Measurements from ENCODE around the gene TMEM184B.

Gene TMEM184B

DNA sequence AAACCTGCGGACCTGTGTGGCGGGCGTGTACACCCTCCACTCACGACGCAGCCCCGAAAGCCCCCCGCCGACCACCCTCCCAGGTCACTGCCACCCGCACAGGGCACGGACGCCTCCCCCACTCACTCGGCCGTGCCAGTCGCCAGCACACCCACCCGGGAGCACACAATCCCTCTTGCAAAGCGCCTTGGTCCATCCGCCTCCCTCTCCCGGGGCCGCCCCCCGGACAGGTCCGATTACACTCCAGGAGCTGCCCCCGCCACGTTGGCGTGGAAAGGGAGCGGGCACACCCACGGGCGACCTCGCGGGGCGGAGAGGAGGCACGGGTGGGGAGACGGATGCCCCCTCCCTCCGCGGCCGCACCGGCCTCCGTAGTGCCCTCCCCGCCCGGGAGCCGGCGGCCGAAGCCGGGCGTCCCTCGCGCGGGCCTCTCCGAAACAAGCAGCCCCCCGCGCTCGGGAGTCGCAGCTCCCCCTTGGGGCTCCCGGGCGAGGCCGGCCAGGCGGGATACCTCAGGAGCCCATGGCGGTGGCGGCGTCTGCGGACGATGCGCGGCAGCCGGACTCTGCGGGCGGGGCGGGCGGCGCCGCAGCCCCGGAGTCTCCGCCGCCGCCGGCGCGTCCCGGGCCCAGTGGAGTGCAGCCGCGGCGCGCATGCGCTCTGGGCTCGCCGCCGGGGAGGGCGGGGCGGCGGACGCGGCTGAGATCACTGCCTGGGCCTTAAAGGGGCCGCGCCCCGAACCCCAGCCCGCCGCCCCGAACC lies at the start of gene TMEM184B:
Gene TMEM184B, minus strand, starts transcription at position 638 of the 762 bp plus-strand sequence. CDS start 25,049 bp downstream, outside the sequence.
- no peak for DNase-seq

DNA sequence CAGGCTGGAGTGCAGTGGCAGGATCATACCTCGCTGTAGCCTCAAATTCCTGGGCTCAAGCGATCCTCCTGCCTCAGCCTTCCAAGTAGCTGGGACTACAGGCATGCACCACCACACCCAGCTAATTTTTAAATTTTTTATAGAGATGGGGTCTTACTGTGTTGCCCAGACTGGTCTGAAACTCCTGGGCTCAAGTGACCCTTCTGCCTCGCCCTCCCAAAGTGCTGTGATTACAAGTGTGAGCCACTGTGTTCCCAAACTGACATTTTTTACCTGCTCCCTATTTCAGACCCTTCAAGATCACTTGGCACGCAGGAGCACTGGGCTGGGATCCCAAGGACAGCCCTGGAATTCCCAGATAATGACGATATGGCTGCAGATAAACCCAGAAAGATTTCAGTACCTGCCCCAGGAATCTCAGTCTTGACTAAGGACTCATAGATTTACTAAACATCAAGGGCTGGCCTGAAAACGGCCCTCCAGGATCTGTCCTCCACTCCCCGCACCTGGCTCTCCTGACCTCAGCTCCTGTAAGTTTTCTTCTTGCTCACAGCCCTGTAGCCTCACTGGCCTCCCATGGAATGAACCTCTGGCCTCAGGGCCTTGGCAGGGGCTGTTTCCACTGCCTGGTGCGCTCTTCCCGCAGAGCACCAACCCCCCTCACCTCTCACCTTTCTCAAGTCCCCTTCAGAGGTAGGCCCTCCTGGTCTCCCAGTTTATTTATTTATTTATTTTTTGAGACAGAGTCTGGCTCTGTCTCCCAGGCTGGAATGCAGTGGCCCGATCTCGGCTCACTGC lies 48.0 kb upstream of the TMEM184B start:
- DNase-seq = no peak

- no peak for DNase-seq
These were observed 46.3 kb upstream of the TMEM184B start for GRCh38 chr22:38318792-38319773.

DNA sequence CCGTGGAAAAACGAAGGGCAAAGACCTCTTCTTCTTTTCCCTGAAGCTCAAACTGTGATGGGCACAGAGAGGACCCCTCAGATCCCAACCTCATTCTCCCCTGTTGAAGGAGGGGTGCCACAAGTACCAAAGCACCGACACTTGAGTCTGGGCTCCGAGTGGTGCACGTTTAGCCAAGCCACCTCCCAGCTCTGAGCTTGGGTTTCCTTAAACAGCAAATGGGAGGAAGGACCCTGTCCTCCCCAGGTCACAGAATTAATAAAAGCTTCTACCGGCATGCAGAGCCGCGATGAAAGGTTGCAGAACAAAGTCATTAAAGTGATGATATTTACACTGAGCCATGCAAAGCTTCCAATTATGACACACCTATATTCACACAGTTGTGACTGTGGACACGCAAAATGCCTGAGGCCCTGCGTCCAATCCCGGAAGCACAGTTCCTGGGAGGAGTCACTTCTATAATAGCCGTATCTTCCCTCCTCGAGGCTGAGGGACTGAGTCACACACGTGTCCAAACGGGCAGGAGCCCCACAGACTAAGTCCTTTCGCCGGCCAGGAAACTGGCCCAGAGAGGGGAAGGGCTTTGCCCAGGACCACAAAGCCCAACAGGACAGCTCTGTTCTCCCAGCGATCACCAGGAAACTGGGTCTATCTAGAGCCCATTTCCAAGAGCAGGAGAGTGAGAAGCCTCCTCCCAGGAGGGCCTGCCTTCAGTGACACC lies 45.3 kb upstream of the TMEM184B start:
- DNase-seq = no peak

GRCh38 chr22:38317122-38317994 lies 44.5 kb upstream of the TMEM184B start, which contains the start of gene CSNK1E:
Gene CSNK1E (minus strand): TSS chr22:38317433. CDS start chr22:38314157, 3,276 bp downstream.
- DNase-seq = no peak

DNA sequence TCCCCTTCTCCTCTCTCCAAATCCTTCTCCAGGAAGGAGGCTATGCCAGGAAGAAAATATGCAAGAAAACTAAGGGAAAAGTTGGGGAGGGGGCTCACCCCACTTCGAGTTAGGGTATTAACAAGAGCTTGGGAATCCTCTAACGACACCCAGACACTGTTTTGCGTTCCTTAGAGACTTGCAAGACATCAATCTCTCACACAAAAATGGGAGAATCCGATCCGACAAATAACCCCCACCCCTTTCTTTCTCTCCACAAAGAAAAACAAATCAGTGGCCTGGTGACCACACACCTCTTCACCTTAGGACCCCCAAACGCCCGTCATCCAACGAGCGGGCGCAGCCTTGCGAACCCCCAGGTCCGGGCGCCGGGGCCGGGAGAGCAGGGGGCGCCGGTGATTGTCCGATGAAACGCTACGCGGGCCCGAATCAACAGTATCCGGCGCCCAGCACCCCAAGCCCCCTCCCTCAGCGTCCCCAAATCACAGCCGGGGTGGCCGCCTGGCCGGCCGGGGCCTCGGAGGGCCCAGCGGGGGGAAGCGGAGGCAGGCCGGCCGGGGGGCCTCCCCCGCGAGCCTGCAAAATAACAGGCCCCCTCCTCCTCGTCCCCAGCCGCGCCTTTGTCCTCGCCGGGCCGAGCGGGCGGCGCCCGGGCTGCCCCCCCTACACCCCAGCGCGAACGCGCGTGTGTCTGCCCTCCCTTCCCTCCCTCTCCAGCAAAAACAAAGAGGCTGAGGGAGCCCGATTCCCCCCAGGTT lies 43.7 kb upstream of the TMEM184B start:
- no peak for DNase-seq

- no peak for DNase-seq
These were observed 43.1 kb upstream of the TMEM184B start for GRCh38 chr22:38315823-38316363.

DNA sequence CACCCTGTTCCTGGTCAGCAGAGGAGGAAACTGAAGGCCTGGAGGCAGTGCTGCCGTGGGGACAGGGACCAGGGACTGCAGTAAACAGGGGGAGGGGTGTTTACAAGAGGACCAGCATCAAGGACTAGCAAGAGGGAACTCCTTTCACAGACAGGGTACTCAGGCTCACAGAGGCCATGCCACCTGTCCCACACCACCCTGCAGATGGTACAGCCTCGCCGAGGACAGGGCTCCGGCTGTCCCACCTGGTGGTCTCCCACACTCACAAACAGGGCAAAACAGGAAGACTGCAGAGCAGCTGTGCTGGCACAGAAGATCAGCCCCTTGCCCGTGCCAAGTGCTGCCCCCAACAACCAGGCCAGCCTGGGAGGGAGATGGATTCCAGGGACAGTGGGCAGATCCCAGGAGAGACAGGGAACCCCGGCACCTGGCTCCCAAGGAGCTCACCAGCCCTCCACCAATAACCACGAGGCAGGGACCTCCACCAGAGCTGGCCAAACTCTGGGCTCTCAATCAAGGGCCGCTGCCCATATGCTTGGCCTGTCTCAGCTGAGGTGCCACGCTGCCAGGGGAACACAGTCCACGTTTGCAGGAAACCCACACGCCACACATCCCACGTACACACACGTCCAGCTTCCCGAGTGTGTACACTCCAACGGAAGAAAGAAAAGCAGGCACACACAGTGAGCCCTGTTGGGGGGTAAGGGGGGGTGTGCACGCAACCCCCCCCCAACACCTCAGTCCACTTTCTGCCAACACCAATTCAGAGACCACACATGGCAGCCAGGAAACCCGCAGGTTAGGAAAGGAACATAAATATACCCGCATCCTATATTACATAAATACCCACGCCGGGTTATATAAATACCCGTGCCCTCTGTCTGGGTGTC lies 42.4 kb upstream of the TMEM184B start:
- no peak for DNase-seq

GRCh38 chr22:38314051-38314932 lies 41.5 kb upstream of the TMEM184B start:
- no peak for DNase-seq

- DNase-seq = no peak
These were observed 40.7 kb upstream of the TMEM184B start for GRCh38 chr22:38313384-38313955.

DNA sequence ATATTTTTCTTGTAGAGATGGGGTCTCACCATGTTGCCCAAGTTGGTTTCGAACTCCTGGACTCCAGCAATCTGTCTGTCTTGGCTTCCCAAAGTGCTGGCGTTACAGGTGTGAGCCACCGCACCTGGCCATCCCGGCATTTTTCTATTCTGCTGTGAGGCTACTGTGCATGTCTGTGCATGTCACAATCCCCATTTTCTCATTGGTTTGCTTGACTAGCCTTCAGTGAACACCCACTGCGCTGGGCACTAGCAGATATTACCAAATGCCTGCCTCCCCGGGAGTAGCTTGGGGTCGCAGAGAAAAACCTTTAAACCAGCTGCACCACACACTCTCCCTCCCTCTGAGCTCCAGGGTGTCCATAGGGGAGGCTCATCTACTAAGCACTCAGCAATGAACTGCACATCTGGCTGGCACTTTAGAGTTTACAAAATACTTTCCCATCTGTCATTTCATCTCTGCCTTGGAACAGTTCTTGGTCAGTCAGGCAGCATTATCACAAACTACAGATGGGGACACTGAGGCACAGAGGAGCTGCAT lies 39.5 kb upstream of the TMEM184B start:
- no peak for DNase-seq

- DNase-seq = no peak
These were observed 38.5 kb upstream of the TMEM184B start for GRCh38 chr22:38311323-38311620.

DNA sequence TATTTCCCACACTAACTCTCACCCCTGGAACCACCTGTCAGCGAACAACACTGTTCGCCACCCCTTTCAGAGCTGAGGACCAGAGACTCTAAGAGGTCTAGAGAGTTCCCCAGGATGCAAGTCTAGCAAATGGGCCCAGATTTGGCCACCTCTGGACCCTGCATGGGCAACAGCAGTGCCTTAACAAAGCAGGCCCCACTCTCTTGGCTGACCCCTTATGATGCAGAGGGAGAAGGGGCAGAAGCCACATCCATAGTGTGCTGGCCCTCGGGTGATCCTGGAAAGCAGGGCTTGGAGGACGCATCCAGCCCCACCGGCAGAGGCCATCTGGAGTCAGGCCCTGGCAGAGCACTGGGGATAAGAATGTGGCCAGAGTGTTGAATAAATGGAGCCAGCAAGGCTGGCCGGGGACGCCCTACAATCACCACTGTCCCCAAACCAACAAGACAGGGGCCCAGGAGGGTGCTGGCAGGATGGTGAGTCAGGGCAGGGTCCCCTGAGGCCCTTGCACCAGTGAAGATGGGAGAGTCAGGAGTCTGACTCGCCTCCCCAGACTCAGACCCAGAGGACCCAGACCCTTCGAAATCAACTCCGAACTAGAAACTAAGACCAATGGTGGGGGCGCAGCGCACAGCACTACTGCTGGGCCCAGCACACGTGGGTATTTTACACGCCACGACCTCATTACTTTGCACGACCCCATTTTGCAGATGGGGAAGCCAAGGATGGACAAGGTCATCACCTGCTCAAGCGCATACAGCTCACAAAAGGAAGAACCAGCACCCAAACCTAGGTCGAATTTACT lies 37.9 kb upstream of the TMEM184B start:
- DNase-seq = no peak

DNA sequence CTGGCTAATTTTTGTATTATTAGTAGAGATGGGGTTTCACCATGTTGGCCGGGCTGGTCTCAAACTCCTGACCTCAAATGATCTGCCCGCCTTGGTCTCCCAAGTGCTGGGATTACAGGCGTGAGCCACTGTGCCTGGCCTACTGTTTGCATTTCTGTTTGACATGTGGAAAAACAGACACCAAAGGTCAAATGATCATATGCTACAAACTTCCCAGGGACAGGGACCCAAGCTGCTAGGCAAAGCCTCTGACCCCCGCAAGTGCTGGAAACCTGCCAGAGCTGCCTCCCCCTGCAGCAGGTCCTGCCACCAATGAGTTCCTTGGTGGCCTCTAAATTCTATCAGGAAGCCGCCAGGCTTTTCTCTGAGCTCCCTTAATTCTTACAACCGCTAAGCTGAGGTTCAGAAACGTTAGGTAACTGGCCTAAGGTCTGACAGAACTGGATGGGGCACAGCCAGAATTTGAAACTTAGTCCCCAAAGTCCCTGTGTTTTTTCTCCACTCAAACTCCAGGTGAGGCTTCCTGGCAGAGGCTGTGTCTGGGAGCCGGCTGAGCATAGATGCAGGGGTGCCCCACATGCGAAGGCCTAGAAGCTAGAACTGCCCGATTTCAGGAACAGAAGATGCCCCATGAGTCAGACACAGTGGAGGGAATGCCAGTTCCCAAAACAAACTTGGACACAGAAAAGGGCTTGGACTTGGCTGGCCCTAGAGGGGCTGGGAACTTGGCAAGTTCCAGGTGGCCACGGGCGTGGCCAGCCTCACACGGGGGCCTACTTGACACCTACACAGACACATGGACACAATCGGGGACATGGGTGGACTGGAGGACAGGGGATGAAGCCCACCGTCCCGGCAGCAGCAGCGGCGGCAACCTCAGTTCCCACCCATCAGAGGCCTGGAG lies 37.1 kb upstream of the TMEM184B start:
- no peak for DNase-seq

GRCh38 chr22:38308791-38309498 lies 36.1 kb upstream of the TMEM184B start:
- DNase-seq = no peak
